Astrocyte (in vitro differentiated cells and primary cell): Measurements from ENCODE around the gene STXBP5. TPM values are rescaled to one million over a fixed set of nuclear protein-coding genes. Genes with fewer than 3 reads are reported as not detected.

Source experiments
- DNase-seq: peaks from one replicate; pipeline ENCODE4 v3.0.0-alpha.2; 2010; ENCODE audit warnings: low read depth
- FAIRE-seq: peaks from 2 replicates; lab custom pipeline; 2011; peaks lifted over from hg19 to GRCh38; lab: Jason Lieb, UNC
- H2AFZ ChIP-seq: 2 replicates; pipeline ENCODE4 v1.6.0; 2012; ENCODE audit warnings: low read depth, low read length, inconsistent platforms
- H3K27ac ChIP-seq: 2 replicates; pipeline ENCODE4 v1.5.1; 2011; ENCODE audit warnings: low read depth, low read length, inconsistent platforms
- H3K27me3 ChIP-seq: 2 replicates; pipeline ENCODE4 v1.6.0; 2011; ENCODE audit warnings: low read length, inconsistent platforms; ENCODE audit not compliant: insufficient read depth
- H3K36me3 ChIP-seq: 2 replicates; pipeline ENCODE4 v1.5.1; 2011; ENCODE audit warnings: low read length, inconsistent platforms; ENCODE audit not compliant: insufficient read depth
- H3K4me1 ChIP-seq: 2 replicates; pipeline ENCODE4 v1.5.1; 2011; ENCODE audit warnings: low read length, inconsistent platforms; ENCODE audit not compliant: insufficient read depth
- H3K4me2 ChIP-seq: 2 replicates; pipeline ENCODE4 v1.6.0; 2012; ENCODE audit warnings: low read length, inconsistent platforms
- H3K4me3 ChIP-seq: 2 replicates; pipeline ENCODE4 v1.5.1; 2011; ENCODE audit warnings: low read depth, mild to moderate bottlenecking, low read length, inconsistent platforms; ENCODE audit not compliant: insufficient read depth
- H3K79me2 ChIP-seq: 2 replicates; pipeline ENCODE4 v1.6.0; 2012; ENCODE audit warnings: mild to moderate bottlenecking, low read length, inconsistent platforms; ENCODE audit not compliant: insufficient read depth
- H3K9ac ChIP-seq: 2 replicates; pipeline ENCODE4 v1.6.0; 2012; ENCODE audit warnings: mild to moderate bottlenecking, low read length, inconsistent platforms
- H3K9me3 ChIP-seq: 2 replicates; pipeline ENCODE4 v1.5.1; 2012; ENCODE audit warnings: low read depth, mild to moderate bottlenecking, low read length, inconsistent platforms; ENCODE audit not compliant: insufficient read depth
- H4K20me1 ChIP-seq: 2 replicates; pipeline ENCODE4 v1.6.0; 2012; ENCODE audit warnings: low read length, inconsistent platforms; ENCODE audit not compliant: insufficient read depth
- H3K27ac Mint-ChIP-seq: one replicate; pipeline ENCODE4 v1.8.0; 2021; ENCODE audit warnings: mild to moderate bottlenecking, mixed read lengths; ENCODE audit not compliant: unreplicated experiment
- H3K27me3 Mint-ChIP-seq: one replicate; pipeline ENCODE4 v1.8.0; 2021; ENCODE audit warnings: low read depth, mixed read lengths; ENCODE audit not compliant: unreplicated experiment
- H3K36me3 Mint-ChIP-seq: one replicate; pipeline ENCODE4 v1.8.0; 2021; ENCODE audit warnings: low read depth, mixed read lengths; ENCODE audit not compliant: unreplicated experiment
- H3K4me1 Mint-ChIP-seq: one replicate; pipeline ENCODE4 v1.8.0; 2021; ENCODE audit warnings: low read depth, mixed read lengths; ENCODE audit not compliant: unreplicated experiment
- H3K4me3 Mint-ChIP-seq: one replicate; pipeline ENCODE4 v1.8.0; 2021; ENCODE audit warnings: mild to moderate bottlenecking, moderate library complexity, mixed read lengths; ENCODE audit not compliant: unreplicated experiment
- H3K9me3 Mint-ChIP-seq: one replicate; pipeline ENCODE4 v1.8.0; 2021; ENCODE audit warnings: mild to moderate bottlenecking, mixed read lengths; ENCODE audit not compliant: unreplicated experiment
- CTCF ChIP-seq: IDR thresholded peaks from 2 replicates; pipeline ENCODE4 v1.5.1; 2011; ENCODE audit warnings: low read depth, mild to moderate bottlenecking, inconsistent platforms, low read length, moderate library complexity; ENCODE audit not compliant: insufficient read depth
- EZH2 ChIP-seq: IDR thresholded peaks from 2 replicates; pipeline ENCODE4 v1.6.1; 2012; ENCODE audit warnings: mild to moderate bottlenecking, low read length, inconsistent platforms; ENCODE audit not compliant: insufficient read depth
- total RNA-seq: library from RNA; stranded (reverse); gene quantifications from 2 replicates; pipeline ENCODE4 v1.2.1, GENCODE V29; 2021

Gene STXBP5
- total RNA-seq, 1 donor from 2014 or later, result 25.7 TPM

- Histone ChIP-seq H3K4me2 (no peak overlapping the region), H3K9ac (no peak overlapping the region), H3K4me3 (no peak overlapping the region), H2AFZ (no peak overlapping the region), H3K27me3 (no peaks in the 10 kb centered on the region), H3K9me3 (no peaks in the 10 kb centered on the region), H3K36me3 (no peaks in the 10 kb centered on the region), H3K27ac (no peak overlapping the region), H3K4me1 (no peaks in the 10 kb centered on the region), H4K20me1 (no peaks in the 10 kb centered on the region), H3K79me2 (no peaks in the 10 kb centered on the region)
- Mint-ChIP-seq H3K27ac (no peak overlapping the region), H3K9me3 (peaks cover 14% of the 10 kb centered on the region), H3K36me3 (peaks cover 39% of the 10 kb centered on the region), H3K4me1 (no peaks in the 10 kb centered on the region), H3K4me3 (no peak overlapping the region), H3K27me3 (no peaks in the 10 kb centered on the region)
- TF ChIP-seq CTCF (no peak), EZH2 (no peak)
- FAIRE-seq (no peak), DNase-seq (no peak)
Measured at GRCh38 chr6:147304016-147304415, 99.8 kb downstream of the STXBP5 start.

GRCh38 chr6:147310521-147310920, 106.3 kb downstream of the STXBP5 start:
- no peak overlapping the region for H2AFZ ChIP-seq
- H3K9me3 ChIP-seq, result no peaks in the 10 kb centered on the region
- no peaks in the 10 kb centered on the region for H3K79me2 ChIP-seq
- H3K27ac Mint-ChIP-seq, result no peak overlapping the region
- TF ChIP-seq CTCF, result no peak
- no peak overlapping the region for H3K4me2 ChIP-seq
- H3K4me3 Mint-ChIP-seq, result no peak overlapping the region
- H3K4me3 ChIP-seq, result no peak overlapping the region
- no peak overlapping the region for H3K9ac ChIP-seq
- peaks cover 6% of the 10 kb centered on the region for H3K36me3 ChIP-seq
- no peaks in the 10 kb centered on the region for H3K27me3 Mint-ChIP-seq
- DNase-seq, result no peak
- no peak overlapping the region for H3K27ac ChIP-seq
- H3K27me3 ChIP-seq, result no peaks in the 10 kb centered on the region
- H3K4me1 ChIP-seq, result no peaks in the 10 kb centered on the region
- H3K4me1 Mint-ChIP-seq, result no peaks in the 10 kb centered on the region
- no peaks in the 10 kb centered on the region for H3K9me3 Mint-ChIP-seq
- H3K36me3 Mint-ChIP-seq, result peaks cover 6% of the 10 kb centered on the region
- no peak for FAIRE-seq
- no peaks in the 10 kb centered on the region for H4K20me1 ChIP-seq

GRCh38 chr6:147311218-147311617, 107.0 kb downstream of the STXBP5 start:
- no peak for DNase-seq
- no peak overlapping the region for H3K27ac ChIP-seq
- H3K4me1 ChIP-seq, result no peaks in the 10 kb centered on the region
- H3K4me3 ChIP-seq, result no peak overlapping the region
- H2AFZ ChIP-seq, result no peak overlapping the region
- no peaks in the 10 kb centered on the region for H3K4me1 Mint-ChIP-seq
- no peak for TF ChIP-seq CTCF
- no peak for TF ChIP-seq EZH2
- H3K9ac ChIP-seq, result no peak overlapping the region
- peaks cover 10% of the 10 kb centered on the region for H3K36me3 ChIP-seq
- no peaks in the 10 kb centered on the region for H3K9me3 ChIP-seq
- no peak overlapping the region for H3K4me3 Mint-ChIP-seq
- H4K20me1 ChIP-seq, result no peaks in the 10 kb centered on the region
- H3K27ac Mint-ChIP-seq, result no peak overlapping the region
- H3K36me3 Mint-ChIP-seq, result peaks cover 4% of the 10 kb centered on the region
- no peaks in the 10 kb centered on the region for H3K27me3 ChIP-seq
- no peak overlapping the region for H3K4me2 ChIP-seq
- peak; percentile 17 for FAIRE-seq
- no peaks in the 10 kb centered on the region for H3K79me2 ChIP-seq
- no peaks in the 10 kb centered on the region for H3K9me3 Mint-ChIP-seq
- H3K27me3 Mint-ChIP-seq, result no peaks in the 10 kb centered on the region
